ENCODE data around the gene SARDH. TPM values are rescaled to one million over a fixed set of nuclear protein-coding genes. Genes with fewer than 3 reads are reported as not detected.
"Not testable (repeated sequence)": the region's sequence is repeated elsewhere in the genome, so short reads cannot be mapped to it uniquely, and the experiment has no call there.

The SARDH gene
- total and polyA plus RNA-seq, 2 of the 13 experiments (the other 11 are each of a cell fraction or from before 2014, with no cell fraction given), result 11.6 to 34.9 TPM

DNA sequence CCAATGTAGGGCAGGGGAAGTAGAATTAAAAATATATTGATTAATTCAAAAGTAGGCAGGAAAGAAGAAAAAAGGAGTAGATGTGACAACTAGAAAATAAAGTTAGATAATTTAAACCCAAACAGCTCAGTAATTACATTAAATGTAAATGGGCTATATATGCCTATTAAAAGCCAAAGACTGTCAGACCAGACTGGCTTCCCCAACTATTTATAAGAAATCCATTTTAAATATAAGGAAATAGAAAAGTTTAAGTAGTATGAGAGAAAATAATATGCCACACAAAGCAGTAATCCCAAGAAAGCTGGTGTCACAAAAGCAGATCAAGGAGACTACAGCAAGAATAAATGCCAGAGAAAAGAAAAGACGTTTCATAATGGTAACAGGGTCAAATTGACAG lies 28.9 kb upstream of the SARDH start:
- Histone ChIP-seq H3K9me3 (ENCODE audit: low read length) (no peaks in the 10 kb centered on the region), H3K4me1 (ENCODE audit: insufficient read depth, low read length) (peaks cover 17% of the 10 kb centered on the region), H3K4me2 (ENCODE audit: low read depth, low read length) (no peak overlapping the region), H4K20me1 (ENCODE audit: insufficient read depth, low read length) (no peaks in the 10 kb centered on the region), H3K36me3 (replicated peaks in 1 of 2; ENCODE audit: control insufficient read depth in 1 of 2, insufficient read depth in 2 of 2, low read length in 2 of 2) (peaks cover 11 to 63% of the 10 kb centered on the region in 2 experiments), H3K27ac (ENCODE audit: extremely low read length, insufficient read depth, low read length) (no peak overlapping the region), H3K9ac (ENCODE audit: insufficient read depth, low read depth, low read length) (no peak overlapping the region), H2AFZ (ENCODE audit: low read length) (no peak overlapping the region), H3K27me3 (ENCODE audit: control insufficient read depth in 1 of 2, insufficient read depth in 2 of 2, low read length in 2 of 2) (no peaks in the 10 kb centered on the region), H3K79me2 (ENCODE audit: insufficient read depth, low read length) (no peaks in the 10 kb centered on the region), H3K4me3 (replicated peaks in 1 of 3; ENCODE audit: insufficient read depth in 1 of 3, low read depth in 2 of 3, low read length in 3 of 3) (no peak overlapping the region)
- POLR2A ChIA-PET, result interaction anchor here (1.0 to 1.4 kb wide), 2 partner anchors 24 to 27 kb away, joined by 6 to 9 read pairs; no protein-coding TSS in a partner anchor
- DNase-seq (ENCODE audit: low spot score) (no peak), FAIRE-seq (no peak), ATAC-seq (no peak)
- CTCF ChIA-PET (ENCODE audit: low intra/inter-chr PET ratio, low total read pairs), result no interaction called here
- WGBS (ENCODE audit: low lambda C conversion rate), result 94% methylated on average over 1 of the region's 1 CpG
- in situ Hi-C loops (cut with HindIII; ENCODE audit: extremely low pct_ligation_motif_present, low pct_unique_long_range_greater_than_20kb) (no loop called here), intact Hi-C loops (cut with micrococcal nuclease; ENCODE audit: unreplicated experiment) (no loop called here)
- no TSS peak for BruUV-seq (replicated peaks)
- TF ChIP-seq, protein P1, sequence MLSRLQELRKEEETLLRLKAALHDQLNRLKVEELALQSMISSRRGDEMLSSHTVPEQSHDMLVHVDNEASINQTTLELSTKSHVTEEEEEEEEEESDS (CRISPR knock-in tag; IDR thresholded peaks at IDR 0.05; ENCODE audit: borderline replicate concordance), result no peak
- TF ChIP-seq ZNF75D (CRISPR knock-in tag; IDR thresholded peaks at IDR 0.05; ENCODE audit: borderline replicate concordance) (no peak), SIX1 (CRISPR knock-in tag; IDR thresholded peaks at IDR 0.05; ENCODE audit: borderline replicate concordance) (no peak), NFE2L1 (CRISPR knock-in tag; IDR thresholded peaks at IDR 0.05; ENCODE audit: borderline replicate concordance) (no peak), BORCS8-MEF2B (CRISPR knock-in tag; IDR thresholded peaks at IDR 0.05) (no peak), ZNF703 (CRISPR knock-in tag; IDR thresholded peaks at IDR 0.05; ENCODE audit: borderline replicate concordance) (no peak), HNF4A (CRISPR knock-in tag; IDR thresholded peaks at IDR 0.05) (no peak), TARDBP (CRISPR knock-in tag; IDR thresholded peaks at IDR 0.05) (no peak), ZNF563 (CRISPR knock-in tag; IDR thresholded peaks at IDR 0.05) (no peak), ZNF256 (CRISPR knock-in tag; conservative IDR thresholded peaks at IDR 0.05) (no peak), POLR2AphosphoS5 (IDR thresholded peaks at IDR 0.05; ENCODE audit: low read depth, low read length) (no peak), RNF2 (conservative IDR thresholded peaks at IDR 0.05; ENCODE audit: low read depth) (no peak), CREB1 (IDR thresholded peaks at IDR 0.05) (no peak), CREB1 (CRISPR knock-in tag; IDR thresholded peaks at IDR 0.05) (no peak), HOXA5 (CRISPR knock-in tag; IDR thresholded peaks at IDR 0.05) (no peak), ZNF790 (CRISPR knock-in tag; IDR thresholded peaks at IDR 0.05; ENCODE audit: borderline replicate concordance) (no peak), ZNF431 (CRISPR knock-in tag; IDR thresholded peaks at IDR 0.05; ENCODE audit: borderline replicate concordance, low read depth) (no peak)
- TF ChIP-seq, protein P2, sequence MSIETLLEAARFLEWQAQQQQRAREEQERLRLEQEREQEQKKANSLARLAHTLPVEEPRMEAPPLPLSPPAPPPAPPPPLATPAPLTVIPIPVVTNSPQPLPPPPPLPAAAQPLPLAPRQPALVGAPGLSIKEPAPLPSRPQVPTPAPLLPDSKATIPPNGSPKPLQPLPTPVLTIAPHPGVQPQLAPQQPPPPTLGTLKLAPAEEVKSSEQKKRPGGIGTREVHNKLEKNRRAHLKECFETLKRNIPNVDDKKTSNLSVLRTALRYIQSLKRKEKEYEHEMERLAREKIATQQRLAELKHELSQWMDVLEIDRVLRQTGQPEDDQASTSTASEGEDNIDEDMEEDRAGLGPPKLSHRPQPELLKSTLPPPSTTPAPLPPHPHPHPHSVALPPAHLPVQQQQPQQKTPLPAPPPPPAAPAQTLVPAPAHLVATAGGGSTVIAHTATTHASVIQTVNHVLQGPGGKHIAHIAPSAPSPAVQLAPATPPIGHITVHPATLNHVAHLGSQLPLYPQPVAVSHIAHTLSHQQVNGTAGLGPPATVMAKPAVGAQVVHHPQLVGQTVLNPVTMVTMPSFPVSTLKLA (IDR thresholded peaks at IDR 0.05), result no peak
- TF ChIP-seq, protein P3, sequence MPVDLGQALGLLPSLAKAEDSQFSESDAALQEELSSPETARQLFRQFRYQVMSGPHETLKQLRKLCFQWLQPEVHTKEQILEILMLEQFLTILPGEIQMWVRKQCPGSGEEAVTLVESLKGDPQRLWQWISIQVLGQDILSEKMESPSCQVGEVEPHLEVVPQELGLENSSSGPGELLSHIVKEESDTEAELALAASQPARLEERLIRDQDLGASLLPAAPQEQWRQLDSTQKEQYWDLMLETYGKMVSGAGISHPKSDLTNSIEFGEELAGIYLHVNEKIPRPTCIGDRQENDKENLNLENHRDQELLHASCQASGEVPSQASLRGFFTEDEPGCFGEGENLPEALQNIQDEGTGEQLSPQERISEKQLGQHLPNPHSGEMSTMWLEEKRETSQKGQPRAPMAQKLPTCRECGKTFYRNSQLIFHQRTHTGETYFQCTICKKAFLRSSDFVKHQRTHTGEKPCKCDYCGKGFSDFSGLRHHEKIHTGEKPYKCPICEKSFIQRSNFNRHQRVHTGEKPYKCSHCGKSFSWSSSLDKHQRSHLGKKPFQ (CRISPR knock-in tag; IDR thresholded peaks at IDR 0.05; ENCODE audit: insufficient replicate concordance), result no peak

DNA sequence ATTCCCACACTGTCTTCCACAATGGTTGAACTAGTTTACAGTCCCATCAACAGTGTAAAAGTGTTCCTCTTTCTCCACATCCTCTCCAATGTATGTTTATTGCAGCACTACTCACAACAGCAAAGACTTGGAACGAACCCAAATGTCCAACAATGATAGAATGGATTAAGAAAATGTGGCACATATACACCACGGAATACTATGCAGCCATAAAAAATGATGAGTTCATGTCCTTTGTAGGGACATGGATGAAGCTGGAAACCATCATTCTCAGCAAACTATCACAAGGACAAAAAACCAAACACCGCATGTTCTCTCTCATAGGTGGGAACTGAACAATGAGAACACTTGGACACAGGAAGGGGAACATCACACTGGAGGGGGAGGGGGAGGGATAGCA lies 28.1 kb upstream of the SARDH start:
- H3K27me3 ChIP-seq (ENCODE audit: control insufficient read depth in 1 of 2, insufficient read depth in 2 of 2, low read length in 2 of 2); POLR2A ChIA-PET; ATAC-seq; CTCF ChIA-PET (ENCODE audit: low intra/inter-chr PET ratio, low total read pairs); intact Hi-C loops (cut with micrococcal nuclease; ENCODE audit: unreplicated experiment); H2AFZ ChIP-seq (ENCODE audit: low read length); H3K4me3 ChIP-seq (replicated peaks in 1 of 3; ENCODE audit: insufficient read depth in 1 of 3, low read depth in 2 of 3, low read length in 3 of 3); in situ Hi-C loops (cut with HindIII; ENCODE audit: extremely low pct_ligation_motif_present, low pct_unique_long_range_greater_than_20kb); FAIRE-seq; H3K9me3 ChIP-seq (ENCODE audit: low read length); H4K20me1 ChIP-seq (ENCODE audit: insufficient read depth, low read length); H3K27ac ChIP-seq (ENCODE audit: extremely low read length, insufficient read depth, low read length); BruUV-seq (replicated peaks); H3K9ac ChIP-seq (ENCODE audit: insufficient read depth, low read depth, low read length); H3K79me2 ChIP-seq (ENCODE audit: insufficient read depth, low read length); H3K4me2 ChIP-seq (ENCODE audit: low read depth, low read length); DNase-seq (ENCODE audit: low spot score): not testable (repeated sequence)
- H3K36me3 ChIP-seq (replicated peaks in 1 of 2; ENCODE audit: control insufficient read depth in 1 of 2, insufficient read depth in 2 of 2, low read length in 2 of 2), result peaks cover 11 to 57% of the 10 kb centered on the region in 2 experiments
- H3K4me1 ChIP-seq (ENCODE audit: insufficient read depth, low read length), result peaks cover 17% of the 10 kb centered on the region
- 89% methylated on average over 3 of the region's 3 CpGs for WGBS (ENCODE audit: low lambda C conversion rate)
